ENCODE measurements around the gene DNASE1L1.

- TF ChIP-seq CTCF (optimal IDR thresholded peaks at IDR 0.05 in 1 of 3, IDR thresholded peaks at IDR 0.05 in 1 of 3, conservative IDR thresholded peaks at IDR 0.05 in 1 of 3; ENCODE audit: extremely low read depth in 1 of 3, insufficient read depth in 2 of 3, low read length in 3 of 3): no peak
- no peak for TF ChIP-seq EZH2 (IDR thresholded peaks at IDR 0.05; ENCODE audit: low read length)
Measured at GRCh38 chrX:154376774-154377173, 32.3 kb downstream of the DNASE1L1 start.

Measured in keratinocyte (primary cell).